Measurements from ENCODE around the gene TFF3.

DNA sequence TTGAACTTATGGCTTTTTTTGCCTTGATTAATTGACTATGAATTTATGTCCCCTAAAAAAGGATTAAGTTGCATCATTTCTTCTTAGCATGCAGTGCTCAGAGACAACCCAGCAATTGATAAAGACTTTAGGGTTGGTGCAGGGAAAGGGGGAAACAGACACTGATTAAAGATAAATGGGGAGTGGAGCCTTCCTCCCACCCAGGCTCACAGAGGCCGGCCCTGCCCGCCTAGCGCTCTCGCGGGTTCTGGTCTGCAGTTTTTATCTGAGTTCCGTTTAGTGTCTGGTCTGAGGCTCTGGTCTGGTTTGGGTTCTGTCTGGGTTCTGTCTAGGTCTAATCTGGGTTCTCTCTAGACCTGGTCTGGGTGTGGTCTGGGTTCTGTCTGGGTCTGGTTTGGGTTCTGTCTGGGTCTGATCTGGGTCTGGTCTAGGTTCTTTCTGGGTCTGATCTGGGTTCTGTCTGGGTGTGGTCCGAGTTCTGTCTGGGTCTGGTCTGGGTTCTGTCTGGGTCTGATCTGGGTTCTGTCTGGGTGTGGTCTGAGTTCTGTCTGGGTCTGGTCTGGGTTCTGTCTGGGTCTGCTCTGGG, 48.1 kb downstream of the TFF3 start:
- TF ChIP-seq CTCF (IDR thresholded peaks at IDR 0.05 in 4 of 5, conservative IDR thresholded peaks at IDR 0.05 in 1 of 5), result no peak
- no peak for TF ChIP-seq POLR2A (IDR thresholded peaks at IDR 0.05)
